Astrocyte (in vitro differentiated cells and primary cell): ENCODE measurements around the gene PEX14. TPM values are rescaled to one million over a fixed set of nuclear protein-coding genes. Genes with fewer than 3 reads are reported as not detected.

ENCODE experiments used
- DNase-seq: peaks from one replicate; pipeline ENCODE4 v3.0.0-alpha.2; 2010; ENCODE audit warnings: low read depth
- FAIRE-seq: peaks from 2 replicates; lab custom pipeline; 2011; peaks lifted over from hg19 to GRCh38; lab: Jason Lieb, UNC
- H2AFZ ChIP-seq: 2 replicates; pipeline ENCODE4 v1.6.0; 2012; ENCODE audit warnings: low read depth, low read length, inconsistent platforms
- H3K27ac ChIP-seq: 2 replicates; pipeline ENCODE4 v1.5.1; 2011; ENCODE audit warnings: low read depth, low read length, inconsistent platforms
- H3K27me3 ChIP-seq: 2 replicates; pipeline ENCODE4 v1.6.0; 2011; ENCODE audit warnings: low read length, inconsistent platforms; ENCODE audit not compliant: insufficient read depth
- H3K36me3 ChIP-seq: 2 replicates; pipeline ENCODE4 v1.5.1; 2011; ENCODE audit warnings: low read length, inconsistent platforms; ENCODE audit not compliant: insufficient read depth
- H3K4me1 ChIP-seq: 2 replicates; pipeline ENCODE4 v1.5.1; 2011; ENCODE audit warnings: low read length, inconsistent platforms; ENCODE audit not compliant: insufficient read depth
- H3K4me2 ChIP-seq: 2 replicates; pipeline ENCODE4 v1.6.0; 2012; ENCODE audit warnings: low read length, inconsistent platforms
- H3K4me3 ChIP-seq: 2 replicates; pipeline ENCODE4 v1.5.1; 2011; ENCODE audit warnings: low read depth, mild to moderate bottlenecking, low read length, inconsistent platforms; ENCODE audit not compliant: insufficient read depth
- H3K79me2 ChIP-seq: 2 replicates; pipeline ENCODE4 v1.6.0; 2012; ENCODE audit warnings: mild to moderate bottlenecking, low read length, inconsistent platforms; ENCODE audit not compliant: insufficient read depth
- H3K9ac ChIP-seq: 2 replicates; pipeline ENCODE4 v1.6.0; 2012; ENCODE audit warnings: mild to moderate bottlenecking, low read length, inconsistent platforms
- H3K9me3 ChIP-seq: 2 replicates; pipeline ENCODE4 v1.5.1; 2012; ENCODE audit warnings: low read depth, mild to moderate bottlenecking, low read length, inconsistent platforms; ENCODE audit not compliant: insufficient read depth
- H4K20me1 ChIP-seq: 2 replicates; pipeline ENCODE4 v1.6.0; 2012; ENCODE audit warnings: low read length, inconsistent platforms; ENCODE audit not compliant: insufficient read depth
- H3K27ac Mint-ChIP-seq: one replicate; pipeline ENCODE4 v1.8.0; 2021; ENCODE audit warnings: mild to moderate bottlenecking, mixed read lengths; ENCODE audit not compliant: unreplicated experiment
- H3K27me3 Mint-ChIP-seq: one replicate; pipeline ENCODE4 v1.8.0; 2021; ENCODE audit warnings: low read depth, mixed read lengths; ENCODE audit not compliant: unreplicated experiment
- H3K36me3 Mint-ChIP-seq: one replicate; pipeline ENCODE4 v1.8.0; 2021; ENCODE audit warnings: low read depth, mixed read lengths; ENCODE audit not compliant: unreplicated experiment
- H3K4me1 Mint-ChIP-seq: one replicate; pipeline ENCODE4 v1.8.0; 2021; ENCODE audit warnings: low read depth, mixed read lengths; ENCODE audit not compliant: unreplicated experiment
- H3K4me3 Mint-ChIP-seq: one replicate; pipeline ENCODE4 v1.8.0; 2021; ENCODE audit warnings: mild to moderate bottlenecking, moderate library complexity, mixed read lengths; ENCODE audit not compliant: unreplicated experiment
- H3K9me3 Mint-ChIP-seq: one replicate; pipeline ENCODE4 v1.8.0; 2021; ENCODE audit warnings: mild to moderate bottlenecking, mixed read lengths; ENCODE audit not compliant: unreplicated experiment
- EZH2 ChIP-seq: IDR thresholded peaks from 2 replicates; pipeline ENCODE4 v1.6.1; 2012; ENCODE audit warnings: mild to moderate bottlenecking, low read length, inconsistent platforms; ENCODE audit not compliant: insufficient read depth
- total RNA-seq: library from RNA; stranded (reverse); gene quantifications from 2 replicates; pipeline ENCODE4 v1.2.1, GENCODE V29; 2021
- TF ChIP-seq, protein P1 (sequence below): IDR thresholded peaks from 2 replicates; pipeline ENCODE4 v1.5.1; 2011; ENCODE audit warnings: low read depth, mild to moderate bottlenecking, inconsistent platforms, low read length, moderate library complexity; ENCODE audit not compliant: insufficient read depth

The PEX14 gene
- total RNA-seq, 1 donor from 2014 or later = 23.3 TPM

GRCh38 chr1:10525208-10525607 is 50.5 kb downstream of the PEX14 start:
- H3K9ac ChIP-seq = no peak overlapping the region
- Mint-ChIP-seq H3K9me3 (no peaks in the 10 kb centered on the region), H3K4me3 (no peak overlapping the region), H3K27me3 (no peaks in the 10 kb centered on the region), H3K4me1 (peaks cover 25% of the 10 kb centered on the region), H3K27ac (no peak overlapping the region), H3K36me3 (no peaks in the 10 kb centered on the region)
- H3K27ac ChIP-seq = no peak overlapping the region
- H2AFZ ChIP-seq = no peak overlapping the region
- H3K4me1 ChIP-seq = peaks cover 27% of the 10 kb centered on the region
- FAIRE-seq (no peak), DNase-seq (no peak)
- H3K36me3 ChIP-seq = no peaks in the 10 kb centered on the region
- no peak overlapping the region for H3K4me2 ChIP-seq
- H4K20me1 ChIP-seq = peaks cover 4% of the 10 kb centered on the region
- no peaks in the 10 kb centered on the region for H3K27me3 ChIP-seq
- H3K79me2 ChIP-seq = peaks cover 14% of the 10 kb centered on the region
- TF ChIP-seq, protein P1, sequence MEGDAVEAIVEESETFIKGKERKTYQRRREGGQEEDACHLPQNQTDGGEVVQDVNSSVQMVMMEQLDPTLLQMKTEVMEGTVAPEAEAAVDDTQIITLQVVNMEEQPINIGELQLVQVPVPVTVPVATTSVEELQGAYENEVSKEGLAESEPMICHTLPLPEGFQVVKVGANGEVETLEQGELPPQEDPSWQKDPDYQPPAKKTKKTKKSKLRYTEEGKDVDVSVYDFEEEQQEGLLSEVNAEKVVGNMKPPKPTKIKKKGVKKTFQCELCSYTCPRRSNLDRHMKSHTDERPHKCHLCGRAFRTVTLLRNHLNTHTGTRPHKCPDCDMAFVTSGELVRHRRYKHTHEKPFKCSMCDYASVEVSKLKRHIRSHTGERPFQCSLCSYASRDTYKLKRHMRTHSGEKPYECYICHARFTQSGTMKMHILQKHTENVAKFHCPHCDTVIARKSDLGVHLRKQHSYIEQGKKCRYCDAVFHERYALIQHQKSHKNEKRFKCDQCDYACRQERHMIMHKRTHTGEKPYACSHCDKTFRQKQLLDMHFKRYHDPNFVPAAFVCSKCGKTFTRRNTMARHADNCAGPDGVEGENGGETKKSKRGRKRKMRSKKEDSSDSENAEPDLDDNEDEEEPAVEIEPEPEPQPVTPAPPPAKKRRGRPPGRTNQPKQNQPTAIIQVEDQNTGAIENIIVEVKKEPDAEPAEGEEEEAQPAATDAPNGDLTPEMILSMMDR = no peak
- TF ChIP-seq EZH2 = no peak
- no peak overlapping the region for H3K4me3 ChIP-seq
- no peaks in the 10 kb centered on the region for H3K9me3 ChIP-seq

DNA sequence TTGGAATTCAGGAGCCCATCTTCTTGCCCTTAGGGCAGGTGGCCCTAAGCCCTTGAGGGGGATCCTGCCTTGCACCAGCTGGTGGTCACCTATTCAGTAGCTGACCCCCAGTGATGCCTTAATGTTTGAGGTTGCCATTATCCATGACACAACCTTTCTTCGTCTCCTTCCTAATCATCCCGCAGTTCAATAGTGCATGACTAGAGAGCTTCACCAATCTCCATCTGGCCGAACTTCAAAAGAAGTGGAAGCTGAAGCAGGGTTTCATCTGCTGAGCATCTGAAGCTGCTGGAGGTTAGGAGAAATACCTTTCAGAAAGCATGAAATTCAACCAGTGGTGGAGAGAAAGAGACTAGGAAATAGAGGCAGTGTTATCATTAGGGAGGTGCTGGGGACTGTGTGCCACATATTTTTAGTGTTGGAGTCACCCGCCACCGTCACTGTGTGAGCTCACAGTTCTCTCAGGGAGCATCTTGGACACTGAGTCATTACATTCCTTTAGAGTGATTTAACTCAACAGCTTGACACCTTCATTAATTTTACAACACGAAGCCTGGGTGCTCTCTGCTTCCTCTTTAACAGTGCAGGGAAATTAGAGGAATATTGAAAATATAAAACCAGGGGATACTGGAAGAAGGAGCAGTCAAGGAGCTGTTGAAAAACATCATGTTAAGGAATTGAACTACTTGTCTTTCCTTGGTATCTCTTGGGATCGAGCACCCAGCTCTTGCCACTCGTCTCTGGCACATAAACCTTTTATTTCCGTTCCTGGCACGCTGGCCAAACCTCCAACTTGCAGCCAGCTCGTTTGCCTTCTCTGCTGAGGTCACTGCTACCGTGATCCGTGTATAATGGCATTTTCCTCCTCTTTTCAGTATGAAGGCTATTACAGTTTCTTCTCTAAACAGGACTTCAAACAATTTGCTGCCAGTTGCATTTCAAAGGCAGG is 53.6 kb downstream of the PEX14 start:
- Histone ChIP-seq H3K27ac (peak overlapping the region; percentile 85), H3K27me3 (no peaks in the 10 kb centered on the region), H3K79me2 (peaks cover 20% of the 10 kb centered on the region), H3K36me3 (no peaks in the 10 kb centered on the region), H4K20me1 (peaks cover 9% of the 10 kb centered on the region), H3K4me1 (peaks cover 44% of the 10 kb centered on the region), H3K4me3 (peak overlapping the region; percentile 25), H3K9ac (peak overlapping the region; percentile 79), H3K9me3 (no peaks in the 10 kb centered on the region), H2AFZ (no peak overlapping the region), H3K4me2 (peak overlapping the region; percentile 91)
- peaks cover 43% of the 10 kb centered on the region for H3K4me1 Mint-ChIP-seq
- peak overlapping the region; percentile 95 for H3K27ac Mint-ChIP-seq
- no peaks in the 10 kb centered on the region for H3K9me3 Mint-ChIP-seq
- H3K36me3 Mint-ChIP-seq = no peaks in the 10 kb centered on the region
- H3K27me3 Mint-ChIP-seq = no peaks in the 10 kb centered on the region
- DNase-seq = peak; percentile 98
- peak; percentile 87 for FAIRE-seq
- H3K4me3 Mint-ChIP-seq = peak overlapping the region; percentile 36
- no peak for TF ChIP-seq EZH2
- TF ChIP-seq, protein P1 = no peak

DNA sequence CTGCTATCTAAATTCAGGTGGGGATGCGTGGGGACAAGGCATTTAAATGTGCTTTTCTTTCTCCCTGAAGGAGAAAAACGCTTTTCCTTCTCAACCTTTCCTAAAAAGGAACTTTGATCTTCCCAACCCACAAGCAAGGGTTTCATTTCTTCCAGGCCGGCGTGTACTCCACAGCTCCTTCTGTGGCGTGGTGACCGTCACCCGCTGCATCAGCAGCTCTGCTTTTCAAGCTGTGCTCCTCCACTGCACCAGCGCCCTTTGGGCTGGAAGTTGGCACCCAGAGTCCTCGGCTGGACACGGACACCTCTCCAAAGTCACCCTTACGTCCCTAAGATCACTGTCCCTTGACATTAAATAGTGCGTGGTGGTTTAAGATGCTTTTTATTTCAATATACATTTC is 54.3 kb downstream of the PEX14 start:
- H3K4me3 ChIP-seq = peak overlapping the region; percentile 25
- H3K27ac Mint-ChIP-seq = peak overlapping the region; percentile 95

More for the DNA sequence above, 54.3 kb downstream of the PEX14 start:
- Histone ChIP-seq H3K27ac (peak overlapping the region; percentile 85), H3K9ac (peak overlapping the region; percentile 79), H3K9me3 (no peaks in the 10 kb centered on the region), H3K36me3 (no peaks in the 10 kb centered on the region), H4K20me1 (peaks cover 13% of the 10 kb centered on the region), H3K27me3 (no peaks in the 10 kb centered on the region), H3K4me1 (peaks cover 44% of the 10 kb centered on the region), H3K4me2 (peak overlapping the region; percentile 91), H2AFZ (no peak overlapping the region), H3K79me2 (peaks cover 27% of the 10 kb centered on the region)
- DNase-seq (peak; percentile 29), FAIRE-seq (no peak)
- Mint-ChIP-seq H3K4me1 (peaks cover 43% of the 10 kb centered on the region), H3K27me3 (no peaks in the 10 kb centered on the region), H3K4me3 (peak overlapping the region; percentile 3), H3K9me3 (no peaks in the 10 kb centered on the region), H3K36me3 (no peaks in the 10 kb centered on the region)
- no peak for TF ChIP-seq EZH2
- TF ChIP-seq, protein P1 = no peak
